HCT116 (cell line): ENCODE results near the gene MYO16. TPM values are rescaled to one million over a fixed set of nuclear protein-coding genes. Genes with fewer than 3 reads are reported as not detected.

Experiments used
- ATAC-seq: fragments of 200-7000 bp; cut with Tn5 transposase; 2 replicates; pipeline ENCODE4 v1.9.1; 2020; ENCODE audit warnings: mild to moderate bottlenecking, moderate library complexity
- BruUV-seq: library from RNA; stranded (reverse); fragments of 400-500 nt; replicated peaks from 2 replicates; lab custom pipeline; 2021; lab: Mats Ljungman, UMichigan
- CTCF ChIA-PET: fragments of 300-600 bp; sonication (Branson Sonifier 250); formaldehyde crosslinking; loops from one replicate; lab custom pipeline; 2021; ENCODE audit warnings: antibody characterized with exemption; lab: Charles Lee
- POLR2A ChIA-PET: fragments of 300-600, 350-600 bp; sonication (Branson Sonifier 250); formaldehyde crosslinking; loops from one replicate; lab custom pipeline; 2021; ENCODE audit warnings: antibody characterized with exemption; lab: Charles Lee
- RAD21 ChIA-PET, 2 experiments: fragments of 300-600 bp; sonication (Branson Sonifier 250); formaldehyde crosslinking; loops; one replicate each; lab custom pipeline; 2023; ENCODE audit warnings: low total read pairs in 2 of 2; ENCODE audit not compliant: uncharacterized antibody in 2 of 2, unreplicated experiment in 2 of 2, low non-redundant PET in 1 of 2; lab: Charles Lee
- DNase-seq: peaks from one replicate; pipeline ENCODE4 v3.0.0-alpha.2; 2010; ENCODE audit warnings: low read depth, low spot score
- H2AFZ ChIP-seq: fragments of 200-600 bp; shearing (Covaris generic), sonication (generic); 2 replicates; pipeline ENCODE4 v1.6.1; 2017; ENCODE audit warnings: low read depth, mixed run types, mixed read lengths, antibody characterized with exemption, low read length; ENCODE audit not compliant: poor library complexity, severe bottlenecking
- H3K27ac ChIP-seq: 2 replicates; pipeline ENCODE4 v1.5.1; 2012; ENCODE audit warnings: low read depth, low read length
- H3K27me3 ChIP-seq: fragments of 200-600 bp; sonication (generic); 2 replicates; pipeline ENCODE4 v1.6.1; 2016; ENCODE audit warnings: mixed run types, low read length, mixed read lengths; ENCODE audit not compliant: insufficient read depth
- H3K36me3 ChIP-seq, 2 experiments: fragments of 200-500 bp in 1 of 2; fragments of 200-600 bp in 1 of 2; sonication (Bioruptor generic) in 1 of 2; sonication (generic) in 1 of 2; 2 replicates each; pipeline versions ENCODE4 v1.5.1 to v1.6.1; 2014 to 2016; ENCODE audit warnings: low read length in 2 of 2, inconsistent platforms in 1 of 2, mixed read lengths in 1 of 2, mixed run types in 1 of 2; ENCODE audit not compliant: insufficient read depth in 2 of 2, control insufficient read depth in 1 of 2
- H3K4me1 ChIP-seq, 2 experiments: fragments of 200-600 bp in 1 of 2; sonication (generic) in 1 of 2; 2 replicates each; pipeline versions ENCODE4 v1.5.1 to v1.6.1; 2012 to 2017; ENCODE audit warnings: low read length in 2 of 2, inconsistent platforms in 1 of 2, mild to moderate bottlenecking in 1 of 2, mixed read lengths in 1 of 2, mixed run types in 1 of 2, moderate library complexity in 1 of 2; ENCODE audit not compliant: insufficient read depth in 2 of 2, control insufficient read depth in 1 of 2
- H3K4me2 ChIP-seq: fragments of 200-600 bp; sonication (generic); 2 replicates; pipeline ENCODE4 v1.6.1; 2017; ENCODE audit warnings: mixed run types, low read length, mixed read lengths
- H3K4me3 ChIP-seq, 2 experiments: fragments of 200-600 bp in 1 of 2; sonication (generic) in 1 of 2; replicated peaks in 1 of 2; 2 replicates each; pipeline ENCODE4 v1.5.1; 2011 to 2016; ENCODE audit warnings: low read length in 2 of 2, control low read depth in 1 of 2, low read depth in 1 of 2, mild to moderate bottlenecking in 1 of 2, mixed read lengths in 1 of 2, mixed run types in 1 of 2
- H3K79me2 ChIP-seq: fragments of 200-600 bp; sonication (generic); 2 replicates; pipeline ENCODE4 v1.6.1; 2017; ENCODE audit warnings: mild to moderate bottlenecking, mixed run types, low read length, moderate library complexity, mixed read lengths; ENCODE audit not compliant: insufficient read depth
- H3K9ac ChIP-seq: fragments of 200-600 bp; sonication (generic); 2 replicates; pipeline ENCODE4 v1.6.1; 2016; ENCODE audit warnings: low read length, mixed read lengths
- H3K9me2 ChIP-seq: fragments of 200-600 bp; sonication (generic), shearing (Covaris generic); 2 replicates; pipeline ENCODE4 v1.6.1; 2017; ENCODE audit warnings: mixed run types, mild to moderate bottlenecking, moderate library complexity; ENCODE audit not compliant: insufficient read depth
- H3K9me3 ChIP-seq, 2 experiments: fragments of 200-500 bp in 1 of 2; fragments of 200-600 bp in 1 of 2; sonication (Bioruptor generic) in 1 of 2; sonication (generic) in 1 of 2; 2 replicates each; pipeline ENCODE4 v1.6.1; 2014 to 2017; ENCODE audit warnings: low read length in 2 of 2, mixed read lengths in 2 of 2, inconsistent platforms in 1 of 2, low read depth in 1 of 2, mild to moderate bottlenecking in 1 of 2, mixed run types in 1 of 2, moderate library complexity in 1 of 2; ENCODE audit not compliant: control insufficient read depth in 1 of 2, insufficient read depth in 1 of 2
- H4K20me1 ChIP-seq: fragments of 200-600 bp; sonication (generic), shearing (Covaris generic); 2 replicates; pipeline ENCODE4 v1.6.1; 2017; ENCODE audit warnings: mixed run types, mild to moderate bottlenecking, moderate library complexity; ENCODE audit not compliant: insufficient read depth
- ATF3 ChIP-seq: IDR thresholded peaks from 2 replicates; pipeline ENCODE4 v1.6.1; 2012
- CBX3 ChIP-seq: IDR thresholded peaks from 2 replicates; pipeline ENCODE4 v1.6.1; 2012; ENCODE audit warnings: low read depth
- CEBPB ChIP-seq: IDR thresholded peaks from 2 replicates; pipeline ENCODE4 v1.6.1; 2012; ENCODE audit warnings: low read depth
- CTCF ChIP-seq, 3 experiments: fragments of 200-600 bp in 1 of 3; sonication (generic) in 1 of 3; IDR thresholded peaks in 2 of 3; conservative IDR thresholded peaks in 1 of 3; 2 replicates each; pipeline ENCODE4 v1.5.1; 2012 to 2017; ENCODE audit warnings: low read depth in 2 of 3, low read length in 2 of 3, antibody characterized with exemption in 1 of 3, borderline replicate concordance in 1 of 3, control low read depth in 1 of 3, mild to moderate bottlenecking in 1 of 3, mixed read lengths in 1 of 3, mixed run types in 1 of 3, moderate library complexity in 1 of 3; ENCODE audit not compliant: insufficient read depth in 1 of 3
- EGR1 ChIP-seq: IDR thresholded peaks from 2 replicates; pipeline ENCODE4 v1.6.1; 2012; ENCODE audit warnings: low read depth
- ELF1 ChIP-seq: IDR thresholded peaks from 2 replicates; pipeline ENCODE4 v1.6.1; 2012; ENCODE audit warnings: low read depth, borderline replicate concordance
- FOSL1 ChIP-seq: IDR thresholded peaks from 2 replicates; pipeline ENCODE4 v1.6.1; 2012; ENCODE audit warnings: low read depth
- MAX ChIP-seq: IDR thresholded peaks from 2 replicates; pipeline ENCODE4 v1.6.1; 2012
- POLR2A ChIP-seq: IDR thresholded peaks from 2 replicates; pipeline ENCODE4 v1.7.0; 2011; ENCODE audit warnings: borderline replicate concordance; ENCODE audit not compliant: insufficient read depth, insufficient read length; ENCODE audit errors: extremely low read depth
- POLR2AphosphoS5 ChIP-seq: IDR thresholded peaks from 2 replicates; pipeline ENCODE4 v1.6.1; 2011; ENCODE audit warnings: mild to moderate bottlenecking, low read depth, low read length, moderate library complexity
- RAD21 ChIP-seq: IDR thresholded peaks from 2 replicates; pipeline ENCODE4 v1.6.1; 2012; ENCODE audit warnings: low read depth, mild to moderate bottlenecking
- SIN3A ChIP-seq: IDR thresholded peaks from 2 replicates; pipeline ENCODE4 v1.6.1; 2012; ENCODE audit warnings: low read depth
- SRF ChIP-seq: IDR thresholded peaks from 2 replicates; pipeline ENCODE4 v1.6.1; 2012; ENCODE audit warnings: low read depth
- TCF7L2 ChIP-seq: IDR thresholded peaks from 2 replicates; pipeline ENCODE4 v1.7.0; 2011; ENCODE audit warnings: borderline replicate concordance, inconsistent platforms; ENCODE audit not compliant: insufficient read depth, insufficient read length; ENCODE audit errors: extremely low read depth
- YY1 ChIP-seq: IDR thresholded peaks from 2 replicates; pipeline ENCODE4 v1.6.1; 2011; ENCODE audit warnings: low read length, low read depth, moderate library complexity, mild to moderate bottlenecking; ENCODE audit not compliant: insufficient replicate concordance; ENCODE audit errors: extremely low read depth
- ZBTB33 ChIP-seq: IDR thresholded peaks from 2 replicates; pipeline ENCODE4 v1.6.1; 2011; ENCODE audit warnings: mild to moderate bottlenecking, low read length, moderate library complexity; ENCODE audit not compliant: insufficient replicate concordance; ENCODE audit errors: extremely low read depth
- ZFX ChIP-seq: fragments of 450-650 bp; IDR thresholded peaks from 2 replicates; pipeline ENCODE4 v1.6.1; 2017
- intact Hi-C: fragments of 100-400 bp; cut with micrococcal nuclease; formaldehyde crosslinking; loops from 2 replicates; pipeline ENCODE4 v1.10.0; 2022
- total RNA-seq: library from RNA; stranded (reverse); gene quantifications from one replicate; pipeline ENCODE4 v1.2.1, GENCODE V29; 2021; ENCODE audit not compliant: unreplicated experiment

MYO16 gene
- total RNA-seq, 1 experiment from 2014 or later: 0.07 TPM

GRCh38 chr13:108984251-108984920 is 355.0 kb downstream of the MYO16 start:
- no peaks in the 10 kb centered on the region for H3K36me3 ChIP-seq
- CTCF ChIA-PET: no interaction called here
- H4K20me1 ChIP-seq: no peaks in the 10 kb centered on the region
- RAD21 ChIA-PET: no interaction called here
- intact Hi-C loops: no loop called here
- H3K9ac ChIP-seq: no peak overlapping the region
- H3K4me2 ChIP-seq: no peak overlapping the region
- no peak overlapping the region for H3K27ac ChIP-seq
- DNase-seq (no peak), ATAC-seq (no peak)
- no TSS peak for BruUV-seq
- POLR2A ChIA-PET: no interaction called here
- H3K27me3 ChIP-seq: no peaks in the 10 kb centered on the region
- H2AFZ ChIP-seq: no peak overlapping the region
- no peak for TF ChIP-seq MAX
- TF ChIP-seq FOSL1: no peak
- TF ChIP-seq SIN3A: no peak
- TF ChIP-seq SRF: no peak
- no peak for TF ChIP-seq CBX3
- no peak for TF ChIP-seq CEBPB
- no peak for TF ChIP-seq ELF1
- no peaks in the 10 kb centered on the region for H3K4me1 ChIP-seq
- H3K9me3 ChIP-seq: no peaks in the 10 kb centered on the region
- no peaks in the 10 kb centered on the region for H3K9me2 ChIP-seq
- no peak overlapping the region for H3K4me3 ChIP-seq
- no peaks in the 10 kb centered on the region for H3K79me2 ChIP-seq

GRCh38 chr13:108985166-108985565 is 355.8 kb downstream of the MYO16 start:
- RAD21 ChIA-PET: no interaction called here
- intact Hi-C loops: no loop called here
- H3K9me3 ChIP-seq: no peaks in the 10 kb centered on the region
- TF ChIP-seq SRF (no peak), POLR2AphosphoS5 (no peak), ELF1 (no peak), FOSL1 (no peak), POLR2A (no peak), EGR1 (no peak), CEBPB (no peak), YY1 (no peak), RAD21 (no peak), ZBTB33 (no peak), CBX3 (no peak), ATF3 (no peak), ZFX (no peak), SIN3A (no peak), TCF7L2 (no peak), CTCF (IDR thresholded peaks at IDR 0.05 in 2 of 3, conservative IDR thresholded peaks at IDR 0.05 in 1 of 3; ENCODE audit: borderline replicate concordance in 1 of 3, insufficient read depth in 1 of 3, low read depth in 2 of 3, low read length in 2 of 3) (no peak)
- CTCF ChIA-PET: no interaction called here
- H3K27ac ChIP-seq: no peak overlapping the region
- H3K9me2 ChIP-seq: no peaks in the 10 kb centered on the region
- H4K20me1 ChIP-seq: no peaks in the 10 kb centered on the region
- no peaks in the 10 kb centered on the region for H3K36me3 ChIP-seq
- no peaks in the 10 kb centered on the region for H3K27me3 ChIP-seq
- no peaks in the 10 kb centered on the region for H3K4me1 ChIP-seq
- ATAC-seq (no peak), DNase-seq (no peak)
- H2AFZ ChIP-seq: no peak overlapping the region
- no peaks in the 10 kb centered on the region for H3K79me2 ChIP-seq
- no peak overlapping the region for H3K4me3 ChIP-seq
- no TSS peak for BruUV-seq
- POLR2A ChIA-PET: no interaction called here
- no peak overlapping the region for H3K9ac ChIP-seq
- H3K4me2 ChIP-seq: no peak overlapping the region
